Mesendoderm (in vitro differentiated cells): ENCODE measurements around the gene ARL5C.

Experiments used
- DNase-seq: peaks from one replicate; pipeline ENCODE4 v3.0.0; 2013
- H2AK5ac ChIP-seq: 2 replicates; pipeline ENCODE4 v1.6.1; 2013; ENCODE audit warnings: low read length, inconsistent platforms
- H2BK120ac ChIP-seq: 2 replicates; pipeline ENCODE4 v1.6.1; 2013; ENCODE audit warnings: low read depth, mild to moderate bottlenecking, low read length, moderate library complexity, mixed read lengths
- H2BK15ac ChIP-seq: replicated peaks from 2 replicates; pipeline ENCODE4 v1.6.1; 2013; ENCODE audit warnings: low read depth, mild to moderate bottlenecking, moderate library complexity
- H2BK5ac ChIP-seq: 2 replicates; pipeline ENCODE4 v1.6.1; 2013; ENCODE audit warnings: low read length, inconsistent platforms
- H3K18ac ChIP-seq: 2 replicates; pipeline ENCODE4 v1.6.1; 2013; ENCODE audit warnings: mild to moderate bottlenecking, low read length, mixed read lengths
- H3K23ac ChIP-seq: one replicate; pipeline ENCODE4 v1.6.1; 2013; ENCODE audit warnings: low read length
- H3K27ac ChIP-seq: 2 replicates; pipeline ENCODE4 v1.5.1; 2013; ENCODE audit warnings: low read depth, mild to moderate bottlenecking, inconsistent platforms, low read length, moderate library complexity
- H3K27me3 ChIP-seq: 2 replicates; pipeline ENCODE4 v1.6.1; 2013; ENCODE audit warnings: low read length, control low read depth, mild to moderate bottlenecking, inconsistent platforms; ENCODE audit not compliant: insufficient read depth, poor library complexity
- H3K36me3 ChIP-seq: 2 replicates; pipeline ENCODE4 v1.6.1; 2013; ENCODE audit warnings: low read length, inconsistent platforms; ENCODE audit not compliant: control insufficient read depth, insufficient read depth
- H3K4ac ChIP-seq: one replicate; pipeline ENCODE4 v1.6.1; 2013; ENCODE audit warnings: low read depth, mild to moderate bottlenecking, low read length, moderate library complexity
- H3K4me1 ChIP-seq: 2 replicates; pipeline ENCODE4 v1.6.1; 2013; ENCODE audit warnings: low read depth, low read length, inconsistent platforms; ENCODE audit not compliant: control insufficient read depth
- H3K4me2 ChIP-seq: 2 replicates; pipeline ENCODE4 v1.6.1; 2013; ENCODE audit warnings: low read length
- H3K4me3 ChIP-seq: 2 replicates; pipeline ENCODE4 v1.5.1; 2013; ENCODE audit warnings: mild to moderate bottlenecking, low read length
- H3K56ac ChIP-seq: one replicate; pipeline ENCODE4 v1.6.1; 2013; ENCODE audit warnings: low read length
- H3K79me1 ChIP-seq: 2 replicates; pipeline ENCODE4 v1.6.1; 2013; ENCODE audit warnings: low read length, inconsistent platforms
- H3K79me2 ChIP-seq: 2 replicates; pipeline ENCODE4 v1.6.1; 2013; ENCODE audit warnings: mild to moderate bottlenecking, low read length; ENCODE audit not compliant: control insufficient read depth, insufficient read depth
- H3K9ac ChIP-seq: 2 replicates; pipeline ENCODE4 v1.6.1; 2013; ENCODE audit warnings: low read length, inconsistent platforms
- H4K5ac ChIP-seq: one replicate; pipeline ENCODE4 v1.6.1; 2013; ENCODE audit warnings: low read length
- H4K8ac ChIP-seq: one replicate; pipeline ENCODE4 v1.6.1; 2013; ENCODE audit warnings: low read depth, mild to moderate bottlenecking, control low read depth, low read length, moderate library complexity
- WGBS: extraction: QIAGEN DNeasy Blood & Tissue Kit; methylation state at CpG from one replicate; pipeline ENCODE4 v1.1.7; 2013; ENCODE audit warnings: low lambda C conversion rate, missing lambda C conversion rate; ENCODE audit not compliant: insufficient coverage; ENCODE audit errors: extremely low coverage; 5-methylcytosine and 5-hydroxymethylcytosine counted together

ARL5C gene

DNA sequence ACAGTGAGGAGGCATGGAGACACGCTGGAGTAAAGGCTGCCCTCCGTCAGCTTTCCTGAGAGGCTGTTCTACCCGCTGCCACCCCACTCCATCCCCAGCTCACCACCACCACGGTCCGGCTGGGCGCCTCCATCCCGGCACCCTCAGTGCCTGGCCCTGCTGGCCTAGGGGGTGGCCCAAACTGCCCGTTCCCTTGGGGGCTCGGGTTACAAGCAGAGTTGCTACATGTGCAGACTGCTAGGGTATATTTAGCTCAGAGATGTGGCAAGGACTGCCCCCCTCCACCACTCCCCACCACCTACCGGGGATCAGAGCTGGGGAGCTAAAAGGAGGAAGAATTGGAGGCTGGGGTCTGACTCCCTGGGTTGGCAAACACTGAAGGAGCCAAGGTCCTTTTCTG, 27.4 kb upstream of the ARL5C start:
- Histone ChIP-seq H3K79me1 (peaks cover 20% of the 10 kb centered on the region), H4K5ac (no peak overlapping the region), H3K79me2 (peaks cover 11% of the 10 kb centered on the region), H3K4me1 (peaks cover 13% of the 10 kb centered on the region), H2BK15ac (no peak overlapping the region), H3K36me3 (peaks cover 10% of the 10 kb centered on the region), H2BK120ac (no peak overlapping the region), H3K18ac (no peak overlapping the region), H3K9ac (no peak overlapping the region), H3K56ac (no peak overlapping the region), H3K27ac (no peak overlapping the region), H2AK5ac (no peak overlapping the region), H3K4ac (no peak overlapping the region), H3K4me3 (no peak overlapping the region), H3K23ac (no peak overlapping the region), H3K27me3 (no peaks in the 10 kb centered on the region), H2BK5ac (no peak overlapping the region), H4K8ac (no peak overlapping the region), H3K4me2 (no peak overlapping the region)
- DNase-seq = no peak
- no CpG with 5 or more reads among the region's 10 CpGs for WGBS

DNA sequence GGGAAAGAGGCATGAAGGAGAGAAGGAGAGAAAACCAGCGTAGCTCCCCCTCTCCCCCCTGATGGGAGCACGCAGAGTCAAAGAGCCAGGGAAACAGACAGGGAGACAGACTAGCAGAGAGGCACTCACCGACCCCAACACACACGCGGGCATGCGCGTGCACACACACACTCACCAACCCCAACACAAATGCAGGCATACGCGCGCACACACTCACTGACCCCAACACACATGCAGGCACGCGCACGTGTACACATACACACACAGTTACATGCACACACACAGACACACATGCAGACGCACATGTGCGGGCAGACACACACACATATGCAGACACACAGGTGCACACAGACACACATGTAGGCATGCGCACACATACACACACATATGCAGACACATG, 26.9 kb upstream of the ARL5C start:
- H3K23ac ChIP-seq = no peak overlapping the region
- H2BK15ac ChIP-seq = no peak overlapping the region
- H2AK5ac ChIP-seq = no peak overlapping the region
- peaks cover 11% of the 10 kb centered on the region for H3K79me2 ChIP-seq
- H3K27ac ChIP-seq = no peak overlapping the region
- H2BK120ac ChIP-seq = no peak overlapping the region
- peaks cover 13% of the 10 kb centered on the region for H3K4me1 ChIP-seq
- WGBS = no CpG with 5 or more reads among the region's 16 CpGs
- no peak overlapping the region for H4K5ac ChIP-seq
- no peak overlapping the region for H3K4me2 ChIP-seq
- no peak overlapping the region for H3K18ac ChIP-seq
- no peak for DNase-seq
- H3K36me3 ChIP-seq = peaks cover 10% of the 10 kb centered on the region
- no peak overlapping the region for H3K9ac ChIP-seq
- peaks cover 20% of the 10 kb centered on the region for H3K79me1 ChIP-seq
- H3K4me3 ChIP-seq = no peak overlapping the region
- H3K56ac ChIP-seq = no peak overlapping the region
- no peaks in the 10 kb centered on the region for H3K27me3 ChIP-seq
- no peak overlapping the region for H3K4ac ChIP-seq
- no peak overlapping the region for H2BK5ac ChIP-seq
- no peak overlapping the region for H4K8ac ChIP-seq

DNA sequence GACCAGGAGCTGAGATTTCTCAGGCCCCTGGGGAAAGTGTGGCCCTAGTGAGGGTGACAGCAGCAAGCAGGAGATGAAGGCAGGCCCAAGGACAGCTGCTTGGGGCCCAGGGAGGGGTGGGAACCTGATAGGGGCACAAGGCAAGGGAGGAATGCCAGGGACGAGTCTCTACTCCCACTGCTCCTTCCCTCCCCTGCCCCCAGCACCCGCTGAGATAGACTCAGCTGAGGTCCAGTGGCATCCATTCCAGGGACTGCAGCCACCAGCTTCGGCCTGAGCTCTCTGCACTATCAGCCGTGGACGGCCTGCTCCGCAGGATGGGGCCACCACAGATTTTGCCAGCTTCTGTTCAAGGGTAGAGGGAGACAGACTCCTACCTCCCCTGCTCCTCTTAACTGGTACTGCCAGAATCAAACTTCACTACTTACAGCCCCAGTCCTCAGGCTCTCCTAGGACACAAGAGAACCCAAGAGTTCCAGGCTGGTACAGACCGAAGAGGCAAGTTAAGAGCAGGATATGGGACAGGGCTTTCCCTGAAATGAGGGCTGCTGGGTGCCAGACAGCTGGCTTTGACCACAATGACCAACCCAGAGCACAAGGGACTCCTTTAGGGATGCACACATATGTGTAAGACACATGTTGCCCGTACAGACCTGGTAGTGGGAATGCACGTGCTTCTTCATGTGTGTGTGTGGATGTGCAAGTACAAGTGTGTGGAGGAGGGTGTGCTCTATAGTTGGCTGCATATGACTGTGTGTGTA, 26.0 kb upstream of the ARL5C start:
- Histone ChIP-seq H3K36me3 (peaks cover 12% of the 10 kb centered on the region), H3K79me2 (peaks cover 11% of the 10 kb centered on the region), H4K8ac (no peak overlapping the region), H2BK15ac (no peak overlapping the region), H4K5ac (no peak overlapping the region), H3K4me3 (no peak overlapping the region), H3K27ac (no peak overlapping the region), H2AK5ac (no peak overlapping the region), H3K4me2 (no peak overlapping the region), H3K4ac (no peak overlapping the region), H3K18ac (no peak overlapping the region), H3K23ac (no peak overlapping the region), H3K27me3 (no peaks in the 10 kb centered on the region), H2BK5ac (no peak overlapping the region), H3K79me1 (peaks cover 20% of the 10 kb centered on the region), H3K9ac (no peak overlapping the region), H3K56ac (no peak overlapping the region), H3K4me1 (peaks cover 13% of the 10 kb centered on the region), H2BK120ac (no peak overlapping the region)
- DNase-seq = no peak
- WGBS = no CpG with 5 or more reads among the region's 9 CpGs

DNA sequence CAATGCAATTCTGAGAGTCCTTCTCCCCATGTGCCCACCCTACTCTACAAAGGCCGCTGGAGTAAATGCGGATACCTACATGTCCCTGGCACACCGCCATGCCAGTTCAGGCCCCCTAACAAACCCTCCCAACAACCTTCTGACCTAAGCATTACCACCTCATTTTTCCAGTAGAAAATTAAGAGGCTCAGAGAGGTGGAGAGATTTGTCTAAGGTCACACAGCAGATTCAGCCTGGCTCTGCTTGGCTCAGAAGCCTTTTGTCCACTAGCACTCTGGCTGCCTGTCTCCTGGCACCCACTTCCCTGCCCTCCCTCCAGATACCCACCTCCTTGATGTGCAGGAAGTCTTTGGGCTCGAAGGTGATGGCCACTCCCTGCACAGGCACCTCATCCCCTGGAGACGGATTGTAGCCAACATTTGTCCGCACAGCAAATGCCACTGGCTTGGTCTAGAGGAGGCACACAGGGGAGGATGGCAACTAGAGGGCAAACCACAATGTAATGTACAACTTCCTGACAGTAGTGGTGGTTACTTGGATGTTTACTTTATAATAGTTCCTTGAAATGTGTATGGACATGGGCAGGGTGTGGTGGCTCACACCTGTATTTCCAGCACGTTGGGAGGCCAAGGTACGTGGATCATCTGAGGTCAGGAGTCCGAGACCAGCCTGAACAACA, 21.3 kb upstream of the ARL5C start:
- H3K36me3 ChIP-seq = peaks cover 6% of the 10 kb centered on the region
- no CpG with 5 or more reads among the region's 9 CpGs for WGBS

DNA sequence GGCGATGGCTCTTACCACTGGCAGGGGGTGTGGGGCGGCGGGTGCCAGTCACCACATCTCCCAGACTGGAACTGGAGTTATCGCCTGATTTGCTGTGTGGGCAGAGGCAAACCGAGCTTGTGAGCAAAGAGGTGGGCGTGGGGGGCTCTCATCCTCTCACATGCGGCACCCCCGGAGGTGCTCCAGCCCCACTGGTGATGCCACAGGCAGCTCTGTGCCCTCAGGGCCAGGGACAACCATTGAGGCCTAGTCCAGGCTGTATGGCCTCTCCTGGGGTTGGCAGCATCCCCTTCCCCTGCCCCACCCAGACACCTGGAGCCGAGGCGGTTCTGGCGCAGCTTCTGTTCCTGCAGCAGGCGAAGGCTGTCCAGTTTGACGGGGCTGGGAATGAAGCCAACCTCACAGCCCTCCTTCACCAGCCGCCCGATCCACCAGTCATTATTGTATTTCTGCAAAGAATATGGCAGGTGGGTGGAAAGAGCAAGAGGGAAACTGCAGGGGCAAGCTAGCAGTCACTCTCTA, 20.6 kb upstream of the ARL5C start:
- Histone ChIP-seq H3K4me3 (no peak overlapping the region), H3K23ac (no peak overlapping the region), H3K9ac (no peak overlapping the region), H3K56ac (no peak overlapping the region), H4K5ac (no peak overlapping the region), H4K8ac (no peak overlapping the region), H3K36me3 (peaks cover 5% of the 10 kb centered on the region), H3K18ac (no peak overlapping the region), H2AK5ac (no peak overlapping the region), H2BK120ac (no peak overlapping the region), H3K79me1 (no peaks in the 10 kb centered on the region), H3K4me2 (no peak overlapping the region), H3K27me3 (no peaks in the 10 kb centered on the region), H3K4ac (no peak overlapping the region), H3K27ac (no peak overlapping the region), H2BK5ac (no peak overlapping the region), H3K4me1 (no peaks in the 10 kb centered on the region), H2BK15ac (no peak overlapping the region), H3K79me2 (no peaks in the 10 kb centered on the region)
- no CpG with 5 or more reads among the region's 15 CpGs for WGBS
- no peak for DNase-seq

More for the DNA sequence above, 21.3 kb upstream of the ARL5C start:
- H3K79me1 ChIP-seq = no peaks in the 10 kb centered on the region
- no peak overlapping the region for H3K23ac ChIP-seq
- no peak overlapping the region for H3K56ac ChIP-seq
- H2BK5ac ChIP-seq = no peak overlapping the region
- H3K27me3 ChIP-seq = no peaks in the 10 kb centered on the region
- no peaks in the 10 kb centered on the region for H3K79me2 ChIP-seq
- no peak overlapping the region for H2AK5ac ChIP-seq
- H4K5ac ChIP-seq = no peak overlapping the region
- H3K4ac ChIP-seq = no peak overlapping the region
- no peak for DNase-seq
- H4K8ac ChIP-seq = no peak overlapping the region
- H3K4me3 ChIP-seq = no peak overlapping the region
- no peak overlapping the region for H3K4me2 ChIP-seq
- no peak overlapping the region for H3K18ac ChIP-seq
- H3K9ac ChIP-seq = no peak overlapping the region
- H3K27ac ChIP-seq = no peak overlapping the region
- H3K4me1 ChIP-seq = no peaks in the 10 kb centered on the region
- H2BK15ac ChIP-seq = no peak overlapping the region
- no peak overlapping the region for H2BK120ac ChIP-seq
